IMR-90 (cell line): Measurements from ENCODE around the gene PROCA1. TPM values are rescaled to one million over a fixed set of nuclear protein-coding genes. Genes with fewer than 3 reads are reported as not detected.

Source experiments
- ATAC-seq: fragments of 200-7000 bp; cut with Tn5 transposase; 2 replicates; pipeline ENCODE4 v1.9.1; 2020; ENCODE audit warnings: low read depth, mild to moderate bottlenecking, moderate library complexity
- Bru-seq: library from RNA; stranded (reverse); fragments of 400-500 nt; gene quantifications from one replicate; lab custom pipeline; 2021; lab: Mats Ljungman, UMichigan
- BruChase-seq, 2 experiments: library from RNA; stranded (reverse); fragments of 400-500 nt; gene quantifications; one replicate each; lab custom pipeline; 2021; lab: Mats Ljungman, UMichigan
- BruUV-seq: library from RNA; stranded (reverse); fragments of 400-500 nt; replicated peaks from 2 replicates; lab custom pipeline; 2021; lab: Mats Ljungman, UMichigan
- CTCF ChIA-PET: fragments of 300-600 bp; formaldehyde crosslinking; extraction: SDS; loops from one replicate; lab custom pipeline; 2021; ENCODE audit warnings: antibody characterized with exemption; lab: Yijun Ruan, JAX
- POLR2A ChIA-PET: fragments of 300-600 bp; sonication (Branson Sonifier 250); formaldehyde crosslinking; loops from one replicate; lab custom pipeline; 2022; ENCODE audit warnings: antibody characterized with exemption; ENCODE audit not compliant: unreplicated experiment; lab: Charles Lee
- DNase-seq: peaks from one replicate; pipeline ENCODE4 v3.0.0; 2013
- H2AFZ ChIP-seq: replicated peaks from 2 replicates; pipeline ENCODE3; 2013; ENCODE audit warnings: low read length, mild to moderate bottlenecking; ENCODE audit not compliant: poor library complexity
- H2AK5ac ChIP-seq: 2 replicates; pipeline ENCODE4 v1.6.1; 2013; ENCODE audit warnings: low read depth, low read length, inconsistent platforms
- H2AK9ac ChIP-seq: replicated peaks from 2 replicates; pipeline ENCODE3; 2013; ENCODE audit warnings: mild to moderate bottlenecking, low read depth, low read length, moderate library complexity; ENCODE audit not compliant: poor library complexity
- H2BK120ac ChIP-seq: 2 replicates; pipeline ENCODE4 v1.6.1; 2013; ENCODE audit warnings: low read depth, low read length, inconsistent platforms
- H2BK15ac ChIP-seq: 3 replicates; pipeline ENCODE4 v1.6.1; 2013; ENCODE audit warnings: low read depth, low read length, inconsistent platforms
- H2BK20ac ChIP-seq: 2 replicates; pipeline ENCODE4 v1.6.1; 2013; ENCODE audit warnings: low read depth, mild to moderate bottlenecking, inconsistent platforms, low read length, moderate library complexity
- H2BK5ac ChIP-seq: 2 replicates; pipeline ENCODE4 v1.6.1; 2013; ENCODE audit warnings: mild to moderate bottlenecking, low read depth, low read length, inconsistent platforms; ENCODE audit not compliant: poor library complexity, severe bottlenecking
- H3K14ac ChIP-seq: replicated peaks from 2 replicates; pipeline ENCODE4 v1.6.1; 2013; ENCODE audit warnings: low read depth, low read length, inconsistent platforms
- H3K18ac ChIP-seq: 2 replicates; pipeline ENCODE4 v1.6.1; 2013; ENCODE audit warnings: low read depth, low read length, control low read depth
- H3K23ac ChIP-seq: 2 replicates; pipeline ENCODE4 v1.6.1; 2013; ENCODE audit warnings: low read depth, low read length, inconsistent platforms
- H3K27ac ChIP-seq: 2 replicates; pipeline ENCODE4 v1.5.1; 2013; ENCODE audit warnings: mild to moderate bottlenecking, control low read depth, low read length; ENCODE audit not compliant: insufficient read depth
- H3K27me3 ChIP-seq: 2 replicates; pipeline ENCODE4 v1.6.1; 2013; ENCODE audit warnings: low read length; ENCODE audit not compliant: control insufficient read depth, insufficient read depth
- H3K36me3 ChIP-seq: 2 replicates; pipeline ENCODE4 v1.6.1; 2013; ENCODE audit warnings: low read length, mixed read lengths; ENCODE audit not compliant: control insufficient read depth, insufficient read depth
- H3K4ac ChIP-seq: 2 replicates; pipeline ENCODE4 v1.6.1; 2013; ENCODE audit warnings: low read depth, low read length, inconsistent platforms
- H3K4me1 ChIP-seq: 2 replicates; pipeline ENCODE4 v1.6.1; 2013; ENCODE audit warnings: low read length, mixed read lengths; ENCODE audit not compliant: control insufficient read depth, insufficient read depth
- H3K4me2 ChIP-seq: 2 replicates; pipeline ENCODE4 v1.6.1; 2013; ENCODE audit warnings: low read depth, mild to moderate bottlenecking, control low read depth, low read length, moderate library complexity
- H3K4me3 ChIP-seq: 2 replicates; pipeline ENCODE4 v1.5.1; 2013; ENCODE audit warnings: low read depth, mild to moderate bottlenecking, control low read depth, low read length, moderate library complexity; ENCODE audit not compliant: insufficient read depth
- H3K56ac ChIP-seq: 2 replicates; pipeline ENCODE4 v1.6.1; 2013; ENCODE audit warnings: low read length, inconsistent platforms; ENCODE audit not compliant: insufficient read depth; ENCODE audit errors: extremely low read depth
- H3K79me1 ChIP-seq, 2 experiments: 2 replicates each; pipeline ENCODE4 v1.6.1; 2013; ENCODE audit warnings: low read length in 2 of 2, inconsistent platforms in 1 of 2, low read depth in 1 of 2
- H3K9ac ChIP-seq: 2 replicates; pipeline ENCODE4 v1.6.1; 2013; ENCODE audit warnings: low read depth, low read length, control low read depth
- H3K9me1 ChIP-seq: 2 replicates; pipeline ENCODE4 v1.6.1; 2013; ENCODE audit warnings: low read length, inconsistent platforms; ENCODE audit not compliant: insufficient read depth
- H3K9me3 ChIP-seq: 2 replicates; pipeline ENCODE4 v1.6.1; 2013; ENCODE audit warnings: low read length; ENCODE audit not compliant: control insufficient read depth, insufficient read depth
- H4K20me1 ChIP-seq: 2 replicates; pipeline ENCODE4 v1.6.1; 2013; ENCODE audit warnings: low read length, inconsistent platforms; ENCODE audit not compliant: insufficient read depth
- H4K5ac ChIP-seq: 2 replicates; pipeline ENCODE4 v1.6.1; 2013; ENCODE audit warnings: mild to moderate bottlenecking, low read depth, low read length, control low read depth
- H4K8ac ChIP-seq, 2 experiments: 2 replicates each; pipeline ENCODE4 v1.6.1; 2013; ENCODE audit warnings: low read depth in 2 of 2, low read length in 2 of 2, control low read depth in 1 of 2, inconsistent platforms in 1 of 2
- H4K91ac ChIP-seq: 2 replicates; pipeline ENCODE4 v1.6.1; 2013; ENCODE audit warnings: low read depth, low read length, inconsistent platforms; ENCODE audit not compliant: insufficient read depth
- MXI1 ChIP-seq: IDR thresholded peaks from 2 replicates; pipeline ENCODE4 v1.6.1; 2012; ENCODE audit warnings: low read depth, mild to moderate bottlenecking, low read length, moderate library complexity, borderline replicate concordance
- NFE2L2 ChIP-seq: fragments of 150-350 bp; IDR thresholded peaks from 2 replicates; pipeline ENCODE4 v1.6.1; 2016; ENCODE audit warnings: low read depth, mild to moderate bottlenecking, low read length
- POLR2A ChIP-seq: IDR thresholded peaks from 2 replicates; pipeline ENCODE4 v1.6.1; 2012; ENCODE audit warnings: mild to moderate bottlenecking, low read depth, low read length
- WGBS, 2 experiments: methylation state at CpG; one replicate each; pipeline versions ENCODE4 v1.1.5 to v1.1.7; 2013; ENCODE audit warnings: missing lambda C conversion rate in 2 of 2; ENCODE audit not compliant: insufficient read length in 1 of 2; ENCODE audit errors: extremely low coverage in 2 of 2; 5-methylcytosine and 5-hydroxymethylcytosine counted together
- dilution Hi-C: fragments of 300-500 bp; cut with HindIII; formaldehyde crosslinking; loops from one replicate; pipeline ENCODE4 v1.14.3; 2018; ENCODE audit warnings: low sequenced_read_pairs; ENCODE audit not compliant: unreplicated experiment
- in situ Hi-C: fragments of 300-500 bp; cut with MboI; formaldehyde crosslinking; loops from 3 replicates; pipeline ENCODE4 v1.14.3; 2019; ENCODE audit warnings: low sequenced_read_pairs, inconsistent platforms, mixed read lengths
- intact Hi-C: fragments of 100-400 bp; cut with micrococcal nuclease; formaldehyde crosslinking; loops from 2 replicates; pipeline ENCODE4 v1.10.0; 2022
- long read RNA-seq: library from polyadenylated mRNA; unstranded; transcript quantifications from one replicate; pipeline ENCODE4 v2.0.0, GENCODE V29; 2021; ENCODE audit not compliant: unreplicated experiment
- polyA plus RNA-seq, 3 experiments: library from polyadenylated mRNA; depleted of rRNA; stranded (reverse); fragments of >200 nt; gene quantifications; 2 replicates each; pipeline ENCODE4 v1.2.3, GENCODE V29; 2012; ENCODE audit warnings: low replicate concordance in 1 of 3
- total RNA-seq: library from RNA; depleted of rRNA; stranded (reverse); fragments of >200 nt; gene quantifications from 2 replicates; pipeline ENCODE4 v1.2.3, GENCODE V29; 2012; rRNA removed

PROCA1 gene, protein sequence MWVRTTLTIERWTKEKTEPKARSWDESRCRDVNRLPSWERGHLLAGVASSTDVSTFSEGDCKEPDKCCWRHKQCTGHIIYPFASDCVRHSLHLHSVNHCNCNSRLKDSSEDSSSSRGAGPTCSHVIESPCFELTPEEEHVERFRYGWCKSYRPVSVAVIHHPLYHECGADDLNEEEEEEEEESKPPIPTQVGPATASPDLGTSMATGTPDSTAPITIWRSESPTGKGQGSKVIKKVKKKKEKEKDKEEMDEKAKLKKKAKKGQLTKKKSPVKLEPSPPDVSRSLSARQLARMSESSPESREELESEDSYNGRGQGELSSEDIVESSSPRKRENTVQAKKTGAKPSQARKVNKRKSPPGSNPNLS
- total RNA-seq, result 0.28 and 0.36 TPM in 2 replicates
- 1.7 and 3.0 TPM in 2 replicates for polyA plus RNA-seq (2012; rRNA removed)
- 1.4 and 1.6 TPM in 2 replicates for polyA plus RNA-seq (2012; cell fraction: cytosol; rRNA removed)
- polyA plus RNA-seq (2012; cell fraction: nucleus; rRNA removed; ENCODE audit: low replicate concordance), result 14.3 and 16.5 TPM in 2 replicates
- percentile 42 among the genes with signal in this experiment for Bru-seq, nascent RNA
- percentile 52 among the genes with signal in this experiment for BruChase-seq, experiment 1, labeled RNA remaining after a 6-hour chase
- BruChase-seq, experiment 2, labeled RNA remaining after a 2-hour chase, result percentile 49 among the genes with signal in this experiment
- long read RNA-seq, partial matches to known transcripts, result 0 of 2 reads
- long read RNA-seq, other reads (novel, unspliced or antisense), result 2 of 2 reads

DNA sequence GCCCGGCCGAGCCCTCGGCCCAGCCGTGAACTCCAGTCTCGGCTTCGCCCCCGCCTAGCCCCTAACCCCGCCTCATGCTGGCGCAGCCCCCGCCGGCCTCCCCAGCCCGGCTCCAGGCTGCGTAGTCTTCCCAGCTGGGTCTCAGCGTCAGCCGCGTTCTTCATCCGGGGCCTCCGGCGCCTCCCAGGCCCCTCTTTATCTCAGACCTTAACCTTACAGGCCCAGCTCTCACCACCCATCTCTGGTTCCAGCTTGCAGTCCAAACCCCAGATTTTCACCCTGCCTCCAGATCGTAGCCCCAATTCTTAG, at the start of gene PROCA1:
TSS of gene PROCA1 (minus strand) at position 166 of the 309 bp plus-strand sequence. CDS start 228 bp downstream, outside the sequence.
- Histone ChIP-seq H2AK5ac (peak within 1 kb of the TSS; percentile 98), H3K9me3 (no peaks in the 10 kb centered on the region), H3K4ac (peak within 1 kb of the TSS; percentile 93), H3K18ac (peak within 1 kb of the TSS; percentile 81), H3K4me3 (peak within 1 kb of the TSS; percentile 65), H3K9ac (peak within 1 kb of the TSS; percentile 89), H2AFZ (peak within 1 kb of the TSS; percentile 90), H2BK15ac (no peak within 1 kb of the TSS), H3K9me1 (peaks cover 24% of the 10 kb centered on the region), H3K14ac (peak within 1 kb of the TSS; percentile 95), H4K91ac (peak within 1 kb of the TSS; percentile 91), H3K56ac (peak within 1 kb of the TSS; percentile 97), H3K36me3 (peaks cover 32% of the 10 kb centered on the region), H2AK9ac (peak within 1 kb of the TSS; percentile 93), H4K8ac (peak within 1 kb of the TSS; percentile 82 to 87), H3K4me2 (peak within 1 kb of the TSS; percentile 97), H2BK5ac (peak within 1 kb of the TSS; percentile 86), H4K20me1 (peaks cover 22% of the 10 kb centered on the region; the same call in 1 of the 2 replicates), H3K23ac (peak within 1 kb of the TSS; percentile 87), H2BK20ac (no peak within 1 kb of the TSS), H3K4me1 (peaks cover 12% of the 10 kb centered on the region), H3K27me3 (no peaks in the 10 kb centered on the region), H3K27ac (peak within 1 kb of the TSS; percentile 97), H4K5ac (peak within 1 kb of the TSS; percentile 83), H3K79me1 (peaks cover 6 to 51% of the 10 kb centered on the region in 2 experiments; a peak in 3 of 4 replicates), H2BK120ac (peak within 1 kb of the TSS; percentile 36)
- WGBS, 2 experiments, result 2% methylated on average over 12 of the region's 20 CpGs; no CpG with 5 or more reads in 1 of the 2 experiments
- ChIA-PET POLR2A (interaction anchor here (0.6 kb wide), 2 partner anchors 11 to 43 kb away, joined by 3 to 6 read pairs; no protein-coding TSS in a partner anchor), CTCF (interaction anchor here (0.6 to 1.7 kb wide), 2 partner anchors 15 to 32 kb away, joined by 3 to 9 read pairs; partner anchors contain the start of gene TLCD1)
- DNase-seq (no peak), ATAC-seq (no peak; the same call in 1 of the 2 replicates)
- in situ Hi-C loops, result no loop called here
- BruUV-seq, result no TSS peak
- TF ChIP-seq NFE2L2, result no peak
- TF ChIP-seq MXI1, result peak; percentile 4; the same call in 1 of the 2 replicates
- TF ChIP-seq POLR2A, result no peak
- dilution Hi-C loops, result no loop called here
- intact Hi-C loops, result loop anchor here (2.0 kb wide), 1 partner anchor 67 kb away; the partner anchor contains the start of gene BLTP2
